ENCODE data around the gene AGPS.
"Not testable (repeated sequence)": the region's sequence is repeated elsewhere in the genome, so short reads cannot be mapped to it uniquely, and the experiment has no call there.

The AGPS gene

DNA sequence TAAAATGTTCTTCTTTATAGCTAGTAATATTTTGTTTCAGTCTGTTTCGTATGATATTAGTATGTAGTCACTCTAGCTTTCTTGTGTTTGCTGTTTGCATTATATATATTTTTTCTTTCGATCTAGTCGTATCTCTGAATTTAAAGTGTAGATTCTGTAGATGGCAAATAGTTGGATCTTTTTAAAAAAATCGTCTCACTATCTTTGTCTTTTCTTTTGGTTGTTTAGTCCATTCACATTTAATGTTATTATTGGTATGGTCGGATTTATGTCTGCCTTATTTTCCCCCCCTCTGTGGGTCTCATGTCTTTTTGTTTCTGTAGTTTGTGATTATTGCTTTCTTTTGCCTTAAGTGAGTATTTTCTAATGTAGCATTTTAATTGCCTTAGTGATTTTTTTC lies 84.3 kb downstream of the AGPS start:
- DNase-seq: no peak

GRCh38 chr2:177478029-177478428 lies 85.5 kb downstream of the AGPS start:
- DNase-seq: no peak

- no peak for DNase-seq
Measured at GRCh38 chr2:177478907-177479306, 86.3 kb downstream of the AGPS start.

GRCh38 chr2:177482195-177482594 lies 89.6 kb downstream of the AGPS start:
- DNase-seq: no peak

DNA sequence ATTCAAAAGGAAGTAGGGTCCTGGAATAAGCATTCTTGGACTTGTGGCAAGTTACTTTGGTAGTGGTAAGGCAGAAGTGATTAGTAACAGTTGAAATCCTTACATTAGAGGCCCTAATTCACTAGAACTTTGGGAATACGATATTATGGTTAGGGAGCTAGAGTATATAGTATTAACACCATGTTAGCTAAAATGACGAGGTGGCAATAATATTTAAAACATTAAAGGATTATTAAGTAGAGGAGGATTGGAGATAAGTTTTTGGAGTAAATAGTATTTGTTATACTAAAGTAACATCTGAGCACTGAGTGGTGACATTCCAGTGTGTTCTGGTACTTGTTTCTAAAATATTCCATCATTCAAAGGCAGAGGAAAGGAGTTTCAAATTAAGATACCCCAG lies 91.0 kb downstream of the AGPS start:
- no peak for DNase-seq

DNA sequence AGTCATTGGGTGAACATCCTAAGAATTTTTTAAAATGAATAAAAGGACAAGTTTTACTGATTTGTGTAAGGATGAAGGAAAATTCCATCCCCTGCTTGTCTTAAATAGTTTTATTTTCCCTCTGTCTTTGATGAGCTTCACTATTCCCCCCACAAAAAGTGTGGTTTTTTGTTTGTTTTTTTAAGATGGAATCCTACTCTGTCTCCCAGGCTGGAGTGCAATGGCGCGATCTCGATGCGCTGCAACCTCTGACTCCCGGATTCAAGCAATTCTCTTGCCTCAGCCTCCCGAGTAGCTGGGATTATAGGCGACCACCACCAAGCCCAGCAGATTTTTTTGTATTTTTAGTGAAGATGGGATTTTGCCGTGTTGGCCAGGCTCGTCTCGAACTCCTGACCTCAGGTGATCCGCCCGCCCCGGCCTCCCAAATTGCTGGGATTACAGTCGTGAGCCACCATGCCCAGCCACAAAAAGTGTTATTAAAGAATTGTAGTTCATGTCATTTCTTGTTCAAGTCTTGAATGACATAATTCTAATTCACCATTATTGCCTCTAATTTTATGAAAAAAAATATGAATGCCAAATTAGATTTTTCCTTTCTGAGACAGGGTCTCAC lies 91.7 kb downstream of the AGPS start:
- DNase-seq: no peak

- DNase-seq: not testable (repeated sequence)
Measured at GRCh38 chr2:177485657-177486056, 93.1 kb downstream of the AGPS start.

GRCh38 chr2:177489719-177490301 lies 97.2 kb downstream of the AGPS start:
- DNase-seq: no peak

- no peak for DNase-seq
Measured at GRCh38 chr2:177495945-177496344, 103.4 kb downstream of the AGPS start.

DNA sequence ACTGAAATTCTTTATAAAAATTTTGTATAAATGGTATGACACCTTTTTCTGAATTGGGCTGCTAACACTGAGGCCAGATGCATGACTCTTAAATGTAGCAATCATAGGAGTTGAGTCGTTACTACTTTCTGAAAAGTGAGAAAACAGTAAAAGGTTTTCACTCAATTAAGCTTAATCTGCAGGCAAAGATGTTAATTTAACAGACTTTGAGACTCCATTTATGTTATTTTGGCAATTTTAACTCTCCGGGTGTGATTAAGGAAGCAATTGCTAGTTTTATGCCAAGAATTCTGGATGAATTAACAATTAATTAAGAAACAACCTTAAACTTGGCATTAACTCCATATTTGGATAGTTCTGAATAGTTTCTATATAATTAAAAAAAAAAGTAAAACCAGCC lies 104.3 kb downstream of the AGPS start:
- no peak for DNase-seq

- no peak for DNase-seq
Measured at GRCh38 chr2:177501186-177501585, 108.6 kb downstream of the AGPS start.

DNA sequence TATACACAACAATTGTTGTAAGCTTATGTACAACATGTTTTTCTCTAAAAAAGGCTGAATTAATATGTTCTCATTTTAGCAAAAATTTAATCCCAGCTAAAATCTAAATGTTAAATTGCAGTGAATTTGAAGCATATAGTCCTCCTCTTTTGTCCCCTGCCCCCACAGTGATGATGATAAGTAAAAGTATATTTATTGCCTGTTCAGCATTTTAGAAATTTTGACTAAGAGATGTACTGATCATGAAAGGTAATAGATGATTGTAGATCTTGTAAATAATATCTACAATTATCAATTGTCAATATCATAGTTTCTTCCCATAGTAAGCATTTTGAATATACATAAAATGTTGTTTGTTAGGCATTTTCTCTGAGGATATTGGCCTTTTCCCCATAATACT lies 113.9 kb downstream of the AGPS start:
- DNase-seq: no peak

GRCh38 chr2:177506998-177507397 lies 114.4 kb downstream of the AGPS start:
- DNase-seq: no peak

GRCh38 chr2:177516824-177517544 lies 124.4 kb downstream of the AGPS start:
- no peak for DNase-seq

DNA sequence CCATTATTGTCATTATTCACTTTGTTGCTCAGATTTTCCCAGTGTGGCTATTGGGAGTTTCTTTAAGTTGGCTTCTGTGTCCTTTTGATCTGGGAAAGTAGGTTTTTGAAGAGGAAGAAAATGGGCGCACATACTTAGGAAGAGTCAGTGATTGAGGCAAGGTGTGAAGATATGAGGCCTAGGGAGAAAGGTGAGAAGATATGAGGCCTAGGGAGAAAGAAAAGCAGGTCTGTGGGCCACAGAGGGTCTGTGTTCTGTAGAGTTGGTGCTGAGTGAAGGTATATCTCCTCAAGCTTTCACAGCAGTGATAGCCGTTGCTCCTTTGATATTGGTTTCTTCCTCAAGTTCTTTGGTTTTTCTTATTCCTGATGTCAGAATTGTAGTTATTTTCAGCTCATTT lies 126.2 kb downstream of the AGPS start:
- no peak for DNase-seq

DNA sequence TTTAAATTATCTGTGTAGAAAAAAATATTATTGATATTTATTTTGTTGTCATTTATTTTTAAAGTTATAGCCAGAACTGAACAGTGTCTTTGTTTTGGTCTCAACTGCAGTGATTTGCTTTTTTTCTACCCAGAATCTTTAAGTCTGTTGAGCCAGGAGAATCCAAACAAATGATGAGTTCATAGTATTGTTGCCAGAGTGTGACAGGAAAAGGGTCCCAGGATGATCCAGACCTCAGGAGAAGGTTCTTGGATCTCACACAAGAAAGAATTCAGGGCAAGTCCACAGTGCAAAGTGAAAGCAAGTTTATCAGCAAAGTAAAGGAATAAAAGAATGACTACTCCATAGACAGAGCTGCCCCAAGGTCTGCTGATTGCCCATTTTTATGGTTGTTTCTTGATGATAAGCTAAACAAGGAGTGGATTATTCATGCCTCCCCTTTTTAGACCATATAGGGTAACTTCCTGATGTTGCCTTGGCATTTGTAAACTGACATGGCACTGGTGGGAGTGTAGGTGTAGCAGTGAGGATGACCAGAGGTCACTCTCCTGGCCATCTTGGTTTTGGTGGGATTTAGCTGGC lies 127.1 kb downstream of the AGPS start:
- no peak for DNase-seq

- DNase-seq: no peak
Measured at GRCh38 chr2:177520324-177520723, 127.8 kb downstream of the AGPS start.

GRCh38 chr2:177523781-177524180 lies 131.2 kb downstream of the AGPS start:
- DNase-seq: no peak

- no peak for DNase-seq
Measured at GRCh38 chr2:177525351-177525924, 132.9 kb downstream of the AGPS start.

DNA sequence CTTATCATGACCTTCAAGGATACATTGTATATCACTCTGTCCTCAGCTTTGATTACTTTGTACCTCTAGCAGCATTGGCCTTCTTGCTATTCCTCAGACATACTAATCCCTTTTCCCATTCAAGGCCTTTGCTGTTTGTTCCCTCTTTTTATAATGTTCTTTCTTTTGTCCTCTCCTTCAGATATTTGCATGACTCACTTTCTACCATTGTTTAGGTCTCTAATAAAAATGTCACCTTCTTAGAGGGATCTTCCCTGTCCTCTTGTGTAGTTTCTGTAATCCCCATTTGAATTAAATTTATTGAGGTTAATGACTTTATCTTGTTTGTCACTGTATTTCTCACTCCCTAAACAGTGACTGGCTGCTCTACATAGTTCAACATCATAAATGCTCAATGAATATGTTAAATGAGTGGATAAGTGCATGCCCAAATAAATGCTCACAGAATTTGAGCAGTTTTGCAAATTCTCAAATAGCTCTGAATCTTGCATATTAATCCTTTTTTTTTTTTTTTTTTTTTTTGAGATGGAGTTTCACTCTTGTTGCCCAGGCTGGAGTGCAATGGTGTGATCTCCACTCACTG lies 135.9 kb downstream of the AGPS start:
- no peak for DNase-seq

DNA sequence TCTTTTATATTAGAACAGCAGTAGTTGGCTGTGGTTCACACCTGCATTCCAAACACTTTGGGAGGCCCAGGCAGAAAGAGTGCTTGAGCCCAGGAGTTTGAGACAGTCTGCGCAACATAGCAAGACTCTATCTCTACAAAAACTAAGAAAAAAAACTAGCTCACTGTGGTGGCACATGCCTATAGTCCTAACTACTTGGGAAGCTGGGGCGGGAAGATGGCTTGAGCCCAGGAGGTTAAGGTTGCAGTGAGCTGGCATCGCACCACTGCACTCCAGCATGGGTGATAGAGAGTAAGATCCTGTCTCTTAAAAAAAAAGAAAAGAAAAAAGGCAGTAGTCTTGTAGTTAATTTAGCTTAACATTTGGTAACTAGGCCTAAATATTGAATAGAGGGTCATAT lies 136.6 kb downstream of the AGPS start:
- DNase-seq: no peak

DNA sequence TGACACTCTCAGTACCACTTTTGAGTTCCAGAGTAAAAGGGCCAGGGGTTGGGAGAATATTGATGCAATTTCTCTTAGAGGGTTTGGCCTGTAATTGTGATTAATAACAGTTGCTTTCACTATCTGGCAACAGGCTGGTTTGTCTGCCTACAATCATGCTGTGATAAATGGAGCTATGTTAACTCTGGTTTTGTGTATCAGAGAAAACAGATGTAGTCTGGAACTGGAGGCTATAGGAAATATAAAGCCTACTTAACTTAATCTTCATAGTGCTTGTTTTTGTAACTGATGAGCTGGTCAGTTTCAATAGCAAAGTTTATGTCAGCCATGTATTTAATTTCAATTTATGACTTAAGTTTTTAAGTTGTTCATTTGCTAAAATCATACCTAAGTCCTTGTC lies 138.0 kb downstream of the AGPS start:
- no peak for DNase-seq

- no peak for DNase-seq
Measured at GRCh38 chr2:177531706-177532105, 139.1 kb downstream of the AGPS start.

All from stimulated activated CD4-positive, alpha-beta T cell treated with anti-CD3 and anti-CD28 coated beads, Interleukin-12 subunit alpha, Interleukin-12 subunit beta, amount 100 ng/mL, for 4 hours (primary cell).